Endothelial cell (in vitro differentiated cells): ENCODE results near the gene CGN. TPM values are rescaled to one million over a fixed set of nuclear protein-coding genes. Genes with fewer than 3 reads are reported as not detected.

Experiments used
- DNase-seq: peaks from one replicate; pipeline ENCODE4 v3.0.0; 2021; ENCODE audit warnings: low spot score
- H3K27ac Mint-ChIP-seq: one replicate; pipeline ENCODE4 v1.8.0; 2021; ENCODE audit warnings: mixed read lengths, inconsistent platforms; ENCODE audit not compliant: unreplicated experiment
- H3K27me3 Mint-ChIP-seq: one replicate; pipeline ENCODE4 v1.8.0; 2021; ENCODE audit warnings: mild to moderate bottlenecking, moderate library complexity, mixed read lengths, inconsistent platforms; ENCODE audit not compliant: unreplicated experiment
- H3K36me3 Mint-ChIP-seq: one replicate; pipeline ENCODE4 v1.8.0; 2021; ENCODE audit warnings: mild to moderate bottlenecking, low read depth, mixed read lengths, inconsistent platforms; ENCODE audit not compliant: unreplicated experiment
- H3K4me1 Mint-ChIP-seq: one replicate; pipeline ENCODE4 v1.8.0; 2021; ENCODE audit warnings: mild to moderate bottlenecking, mixed read lengths, inconsistent platforms; ENCODE audit not compliant: unreplicated experiment
- H3K4me3 Mint-ChIP-seq: one replicate; pipeline ENCODE4 v1.8.0; 2021; ENCODE audit warnings: mild to moderate bottlenecking, mixed read lengths, inconsistent platforms; ENCODE audit not compliant: unreplicated experiment
- H3K9me3 Mint-ChIP-seq: one replicate; pipeline ENCODE4 v1.8.0; 2021; ENCODE audit warnings: mixed read lengths, inconsistent platforms; ENCODE audit not compliant: unreplicated experiment
- CTCF ChIP-seq: fragments of 200-600 bp; sonication (generic); IDR thresholded peaks from one replicate; pipeline ENCODE4 v1.5.0; 2021; ENCODE audit warnings: antibody characterized with exemption; ENCODE audit not compliant: unreplicated experiment
- total RNA-seq: library from RNA; stranded (reverse); fragmentation: NEBNext Ultra II Directional; extraction: Animal tissue kit (Norgen Biotek cat#: 25700); gene quantifications from one replicate; pipeline ENCODE4 v1.2.1, GENCODE V29; 2021; ENCODE audit not compliant: unreplicated experiment

CGN gene
- total RNA-seq, 1 donor from 2014 or later, result 50.7 TPM

- Mint-ChIP-seq H3K36me3 (peaks cover 16% of the 10 kb centered on the region), H3K4me3 (no peak overlapping the region), H3K9me3 (no peaks in the 10 kb centered on the region), H3K4me1 (no peaks in the 10 kb centered on the region), H3K27ac (no peak overlapping the region), H3K27me3 (peaks cover 1% of the 10 kb centered on the region)
- TF ChIP-seq CTCF, result no peak
- no peak for DNase-seq
Observed at GRCh38 chr1:151574575-151575529, 63.7 kb downstream of the CGN start.

- Mint-ChIP-seq H3K36me3 (peaks cover 28% of the 10 kb centered on the region), H3K4me3 (no peak overlapping the region), H3K27me3 (no peaks in the 10 kb centered on the region)
Observed at GRCh38 chr1:151577173-151577572, 66.0 kb downstream of the CGN start.

GRCh38 chr1:151578941-151579340 is 67.8 kb downstream of the CGN start:
- Mint-ChIP-seq H3K27me3 (no peaks in the 10 kb centered on the region), H3K4me3 (no peak overlapping the region), H3K27ac (no peak overlapping the region), H3K4me1 (no peaks in the 10 kb centered on the region), H3K36me3 (peaks cover 37% of the 10 kb centered on the region), H3K9me3 (no peaks in the 10 kb centered on the region)
- no peak for TF ChIP-seq CTCF
- DNase-seq, result no peak

More at GRCh38 chr1:151577173-151577572, 66.0 kb downstream of the CGN start:
- no peak for TF ChIP-seq CTCF
- Mint-ChIP-seq H3K4me1 (no peaks in the 10 kb centered on the region), H3K9me3 (no peaks in the 10 kb centered on the region), H3K27ac (no peak overlapping the region)
- no peak for DNase-seq

GRCh38 chr1:151579436-151580225 is 68.4 kb downstream of the CGN start:
- DNase-seq, result no peak
- no peaks in the 10 kb centered on the region for H3K9me3 Mint-ChIP-seq
- TF ChIP-seq CTCF, result no peak
- no peaks in the 10 kb centered on the region for H3K27me3 Mint-ChIP-seq
- peak overlapping the region; percentile 45 for H3K4me3 Mint-ChIP-seq
- H3K4me1 Mint-ChIP-seq, result no peaks in the 10 kb centered on the region
- H3K27ac Mint-ChIP-seq, result no peak overlapping the region
- H3K36me3 Mint-ChIP-seq, result peaks cover 34% of the 10 kb centered on the region
